HG03280 (cell line): ENCODE measurements around the gene PROSER3.

ENCODE experiments used
- ATAC-seq: cut with Tn5 transposase; IDR thresholded peaks from one replicate; pipeline ENCODE4 v1.9.1; 2021; ENCODE audit warnings: mild to moderate bottlenecking, moderate library complexity; ENCODE audit not compliant: unreplicated experiment

PROSER3 gene

DNA sequence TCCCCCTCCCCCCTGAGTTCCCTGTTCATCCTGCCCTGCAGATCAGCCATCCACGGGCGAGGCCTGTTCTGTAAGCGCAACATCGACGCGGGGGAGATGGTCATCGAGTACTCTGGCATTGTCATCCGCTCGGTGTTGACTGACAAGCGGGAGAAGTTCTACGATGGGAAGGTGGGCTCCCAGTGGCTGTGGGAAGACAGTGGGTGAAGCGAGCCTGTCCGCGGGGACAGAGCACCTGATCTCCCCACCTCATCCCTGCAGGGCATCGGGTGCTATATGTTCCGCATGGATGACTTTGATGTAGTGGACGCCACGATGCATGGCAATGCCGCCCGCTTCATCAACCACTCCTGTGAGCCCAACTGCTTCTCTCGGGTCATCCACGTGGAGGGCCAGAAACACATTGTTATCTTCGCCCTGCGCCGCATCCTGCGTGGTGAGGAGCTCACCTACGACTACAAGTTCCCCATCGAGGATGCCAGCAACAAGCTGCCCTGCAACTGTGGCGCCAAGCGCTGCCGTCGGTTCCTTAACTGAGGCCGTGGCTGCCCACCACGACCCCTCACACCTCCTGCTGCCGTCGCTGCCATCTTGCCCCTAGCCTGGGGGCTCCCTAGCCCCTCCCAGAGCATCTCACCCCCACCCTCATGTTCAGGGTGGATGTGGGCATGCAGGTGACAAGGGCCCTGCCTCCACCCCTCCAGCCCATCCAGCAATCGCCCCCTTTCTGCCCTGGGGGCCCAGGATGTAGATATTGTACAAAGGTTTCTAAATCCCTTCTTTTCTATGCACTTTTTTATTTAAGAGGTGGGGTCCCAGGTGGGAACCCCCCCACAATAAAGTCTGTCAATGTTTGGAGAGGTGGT lies 19.7 kb upstream of the PROSER3 start:
- ATAC-seq, result no peak

DNA sequence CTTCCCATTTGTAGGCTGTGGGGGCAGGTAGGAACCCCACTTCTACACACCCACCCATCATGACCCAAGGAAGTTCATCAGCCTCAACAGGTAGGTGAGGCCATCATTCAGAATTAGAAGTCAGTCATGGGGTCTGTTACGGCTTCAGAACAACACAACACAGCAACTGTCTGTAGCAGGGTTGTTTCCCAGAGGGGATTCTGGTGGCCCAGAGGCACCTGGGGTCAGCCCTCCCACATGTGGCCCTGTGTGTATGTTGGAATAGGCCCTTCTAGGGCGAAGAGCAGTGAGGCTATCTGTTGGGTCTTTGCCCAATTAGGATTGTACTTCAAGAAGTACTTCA lies 19.1 kb upstream of the PROSER3 start:
- no peak for ATAC-seq

DNA sequence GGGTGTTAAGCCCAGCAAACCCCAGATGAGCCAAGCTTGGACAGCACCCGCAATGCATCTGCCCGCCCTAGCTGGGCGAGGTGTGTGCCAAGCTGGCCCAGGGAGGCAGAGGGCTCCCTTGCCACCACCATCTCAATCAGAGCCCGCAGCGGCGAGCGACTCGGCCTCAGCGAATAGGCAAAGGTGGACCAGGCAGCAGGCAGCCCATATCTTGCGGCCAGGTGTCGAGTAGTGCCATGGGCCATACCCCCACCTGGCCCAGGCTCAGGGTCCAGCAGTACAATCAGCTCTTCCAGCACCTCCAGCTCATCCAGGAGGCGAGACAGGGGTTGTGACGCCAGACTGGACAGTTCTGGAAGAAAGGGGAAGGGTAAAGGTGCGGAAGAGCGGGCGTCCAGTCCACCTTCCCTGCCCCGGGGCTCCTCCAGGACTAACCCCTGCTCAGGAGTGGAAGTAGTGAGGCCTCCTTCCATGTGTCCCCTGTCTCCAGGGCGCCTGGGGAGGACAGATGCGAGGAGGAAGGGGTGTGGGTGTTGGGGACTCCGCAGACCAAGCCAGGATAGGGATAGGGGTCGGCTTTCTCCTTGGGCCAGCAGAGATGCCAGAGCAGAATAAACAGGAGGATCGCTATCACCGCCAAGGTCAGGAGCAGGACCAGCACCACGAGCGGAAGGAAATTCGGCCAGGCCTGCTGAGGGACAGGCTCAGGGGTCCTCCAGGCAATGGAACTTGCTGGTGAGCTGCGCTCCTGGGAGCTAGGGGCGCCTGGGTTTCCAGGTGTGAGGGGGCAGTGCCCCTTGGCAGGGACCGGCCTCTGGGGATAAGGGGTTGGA lies 18.5 kb upstream of the PROSER3 start:
- no peak for ATAC-seq

DNA sequence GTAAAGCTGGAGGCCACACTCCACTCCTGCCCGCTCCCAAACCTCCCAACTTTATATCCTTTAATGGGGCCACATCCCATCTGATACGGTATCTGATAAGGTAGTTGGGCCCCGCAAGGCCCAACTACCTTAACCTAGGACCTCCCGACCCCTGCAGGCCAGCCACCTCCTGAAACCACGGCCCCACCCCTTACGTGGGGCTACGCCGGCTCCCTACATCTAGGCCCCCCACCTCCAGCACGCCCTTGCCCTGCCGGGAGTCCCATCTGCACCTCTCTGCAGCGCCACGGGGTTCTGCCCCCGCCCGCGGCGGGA lies 17.9 kb upstream of the PROSER3 start:
- ATAC-seq, result peak; percentile 10

DNA sequence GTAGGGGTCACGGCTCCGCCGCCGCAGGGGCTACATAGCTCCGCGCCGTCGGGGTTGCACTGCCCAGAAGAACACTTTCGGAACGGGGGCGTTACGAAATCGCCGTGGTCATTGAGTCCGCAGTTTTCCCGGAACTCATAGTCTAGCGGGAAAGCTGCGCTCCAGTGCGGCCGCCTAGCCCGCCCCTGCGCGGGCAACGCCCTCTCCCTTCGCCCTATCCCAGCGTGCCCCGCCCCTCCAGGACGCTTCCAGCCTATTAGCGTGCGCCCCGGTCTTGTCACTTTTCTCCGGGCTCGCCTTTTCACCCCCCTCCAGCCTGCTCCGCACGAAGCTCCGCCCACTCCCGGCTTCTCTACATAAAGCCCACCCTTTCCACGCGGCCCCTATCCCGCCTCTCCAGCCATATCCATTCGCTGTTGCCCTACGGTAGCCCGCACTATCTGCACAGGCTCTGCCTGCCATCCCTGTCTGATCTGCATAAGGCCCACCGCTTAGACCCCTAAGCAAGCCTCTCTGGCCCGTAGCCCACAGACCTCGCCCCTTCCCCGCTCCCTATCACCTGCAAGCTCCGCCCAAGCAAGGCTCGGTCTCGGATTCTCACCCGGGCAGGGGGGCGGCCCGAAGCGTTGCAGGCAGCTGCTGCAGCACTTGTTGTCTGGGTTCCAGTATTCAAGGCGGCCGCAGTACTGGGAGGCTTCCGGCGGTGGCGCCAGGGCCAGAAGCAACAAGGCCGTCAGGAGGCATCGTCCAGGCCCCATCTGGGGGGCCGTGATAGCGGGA lies 17.4 kb upstream of the PROSER3 start:
- peak; percentile 58 for ATAC-seq

DNA sequence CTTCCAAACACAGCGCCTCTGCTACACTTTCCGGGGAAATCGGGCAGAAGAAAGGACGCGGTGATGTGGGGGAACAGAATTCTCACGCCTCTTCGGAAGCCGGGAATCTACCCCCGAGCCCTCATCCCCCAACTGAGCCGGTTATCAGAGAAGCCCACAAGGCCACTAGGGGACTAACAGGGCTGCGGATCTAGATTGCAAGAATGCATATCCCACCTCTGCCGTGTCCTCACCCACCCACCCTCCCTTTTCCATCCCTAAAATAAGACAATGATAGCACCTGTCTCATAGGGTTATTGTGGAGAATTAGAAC lies 16.8 kb upstream of the PROSER3 start:
- ATAC-seq, result no peak

DNA sequence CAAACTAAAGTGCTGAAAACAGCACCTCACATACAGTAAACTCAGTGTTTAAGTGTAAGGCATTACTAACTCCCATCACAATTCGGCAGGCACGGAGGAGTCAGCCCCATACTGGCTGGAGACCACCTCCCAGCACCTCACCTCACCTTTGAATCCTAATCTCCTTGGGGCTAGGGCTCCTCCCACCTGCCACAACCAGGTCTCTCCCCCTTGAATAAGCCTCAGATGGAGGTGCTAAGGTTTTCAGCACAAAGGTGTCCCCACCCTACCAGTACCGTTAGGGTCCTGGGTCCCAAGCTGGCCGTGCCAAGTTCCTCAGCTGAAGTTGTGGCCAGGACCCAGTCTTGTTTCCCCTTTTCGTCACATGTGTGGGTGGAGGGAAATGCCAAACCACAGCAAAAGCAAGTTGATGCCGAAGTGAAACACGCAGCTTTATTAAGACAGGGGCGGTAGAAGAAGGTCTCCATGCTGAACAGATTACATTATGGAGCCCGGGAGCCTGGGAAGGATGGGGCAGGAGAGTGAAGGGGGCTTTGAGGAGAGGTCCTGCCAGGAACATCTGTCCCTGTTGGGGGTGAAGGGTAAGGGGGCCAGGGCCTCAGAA lies 15.8 kb upstream of the PROSER3 start, which contains the start of gene IGFLR1:
IGFLR1 (minus strand) TSS at position 332 of the 604 bp plus-strand sequence. CDS start 1,272 bp downstream, outside the sequence.
- no peak for ATAC-seq

DNA sequence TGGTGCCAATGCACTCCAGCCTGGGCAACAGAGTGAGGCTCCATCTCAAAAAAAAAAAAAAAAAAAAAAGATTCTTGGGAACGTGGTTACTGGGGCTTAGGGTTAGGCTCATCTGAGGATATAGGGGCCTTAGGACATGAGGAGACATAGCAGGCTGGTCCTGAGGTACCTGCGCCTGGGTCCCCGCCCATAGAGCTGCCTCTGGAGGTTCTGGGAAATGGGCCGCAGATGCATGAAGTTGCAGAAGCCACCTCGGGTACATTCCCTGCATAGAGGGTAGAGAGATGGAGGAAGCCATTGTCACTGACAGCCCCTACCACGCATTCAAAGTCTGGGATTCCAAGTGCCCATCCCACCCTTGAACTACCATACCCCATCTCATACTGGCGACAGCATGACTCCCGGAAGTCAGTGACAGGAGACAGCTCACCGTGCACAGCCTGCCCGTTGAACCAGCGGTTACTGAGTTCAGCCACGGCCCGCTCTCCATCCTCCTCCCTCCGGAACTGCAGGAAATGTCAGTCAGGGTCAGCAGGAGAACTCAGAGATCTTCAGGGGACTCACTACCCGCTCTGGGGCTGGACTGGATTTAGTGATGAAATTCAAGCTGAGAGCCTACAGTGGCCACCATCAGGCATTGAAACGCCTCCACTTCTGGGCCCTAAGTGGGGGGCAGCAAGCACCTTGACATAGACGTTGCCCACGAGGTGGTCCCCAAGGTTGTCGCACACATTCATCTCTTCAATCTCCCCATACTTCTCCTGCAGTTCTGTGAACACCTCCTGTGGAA lies 14.1 kb upstream of the PROSER3 start:
- ATAC-seq, result no peak

DNA sequence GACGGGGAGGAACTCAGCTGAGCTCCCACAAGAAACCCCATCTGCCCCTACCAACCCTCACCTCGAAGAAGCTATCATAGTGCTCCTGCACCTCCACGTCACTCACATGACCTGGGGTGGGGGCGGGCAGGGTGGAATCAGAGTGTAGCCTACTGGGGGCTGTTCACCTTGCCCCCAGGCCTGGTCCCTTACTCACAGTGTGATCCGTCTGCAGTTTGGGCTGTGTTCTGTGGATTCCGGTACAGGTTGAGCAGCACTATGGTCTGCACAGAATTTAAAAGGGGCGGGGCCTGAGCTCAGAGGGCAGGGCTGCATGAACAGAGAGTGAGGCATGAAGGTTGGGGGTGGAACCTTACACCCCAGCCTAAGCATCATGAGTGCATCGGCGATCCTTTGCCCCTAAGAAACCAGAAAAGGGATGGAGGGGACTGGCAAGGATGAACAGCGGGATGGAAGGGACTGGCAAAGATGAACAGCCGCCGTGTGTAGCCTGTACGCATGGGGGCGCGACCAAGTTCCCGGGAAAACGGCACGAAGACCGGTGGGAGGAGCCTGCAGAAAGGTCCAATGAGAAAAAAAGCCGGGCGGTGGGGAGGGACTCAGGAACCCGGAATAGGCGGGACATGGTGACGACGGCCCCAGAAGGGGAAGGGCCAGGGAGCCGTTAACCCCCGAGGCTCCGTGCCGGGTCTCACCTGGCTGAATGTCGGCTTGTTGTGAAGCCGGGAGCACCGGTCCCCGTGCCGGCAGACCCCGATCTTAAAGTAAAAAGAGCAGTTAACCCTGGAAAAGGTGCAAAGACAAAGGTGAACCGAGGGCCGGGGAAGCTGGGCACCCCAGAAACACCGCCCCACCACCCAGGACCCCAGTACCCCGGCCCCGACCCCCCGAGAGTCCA lies 13.3 kb upstream of the PROSER3 start:
- peak; percentile 34 for ATAC-seq

DNA sequence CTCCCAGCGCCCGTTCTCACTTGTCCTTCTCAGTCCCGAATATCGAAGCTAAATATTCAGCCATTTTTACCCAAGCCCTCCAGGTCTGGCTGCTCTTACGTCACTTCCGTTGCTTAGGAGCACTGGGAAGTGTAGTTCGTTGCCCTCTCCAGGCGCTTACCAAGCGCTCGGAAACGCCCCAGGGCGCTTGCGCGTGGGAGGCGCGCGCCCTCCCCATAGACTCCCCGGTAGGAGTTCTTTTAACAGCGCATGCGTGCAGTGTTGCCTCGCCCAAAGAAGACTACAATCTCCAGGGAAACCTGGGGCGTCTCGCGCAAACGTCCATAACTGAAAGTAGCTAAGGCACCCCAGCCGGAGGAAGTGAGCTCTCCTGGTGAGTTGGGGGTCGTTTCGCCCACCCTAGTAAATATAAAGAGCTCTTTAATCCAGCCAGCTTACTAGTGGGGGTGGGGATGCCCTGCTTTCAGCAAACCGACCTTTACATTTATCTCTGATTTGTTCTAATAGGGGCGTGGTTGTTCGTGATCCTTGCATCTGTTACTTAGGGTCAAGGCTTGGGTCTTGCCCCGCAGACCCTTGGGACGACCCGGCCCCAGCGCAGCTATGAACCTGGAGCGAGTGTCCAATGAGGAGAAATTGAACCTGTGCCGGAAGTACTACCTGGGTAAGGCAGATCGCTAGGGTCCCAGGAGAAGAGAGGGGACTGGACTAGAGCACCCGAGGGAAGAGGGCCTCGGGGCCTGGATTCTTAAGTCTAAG lies 12.5 kb upstream of the PROSER3 start, which contains the start of the genes PSENEN and U2AF1L4:
PSENEN (plus strand) TSS at position 324 of the 759 bp plus-strand sequence; CDS start at position 604, 280 bp downstream.
U2AF1L4 (minus strand) TSS at position 91 of the 759 bp plus-strand sequence; CDS start at position 64, 27 bp downstream.
- peak; percentile 40 for ATAC-seq

DNA sequence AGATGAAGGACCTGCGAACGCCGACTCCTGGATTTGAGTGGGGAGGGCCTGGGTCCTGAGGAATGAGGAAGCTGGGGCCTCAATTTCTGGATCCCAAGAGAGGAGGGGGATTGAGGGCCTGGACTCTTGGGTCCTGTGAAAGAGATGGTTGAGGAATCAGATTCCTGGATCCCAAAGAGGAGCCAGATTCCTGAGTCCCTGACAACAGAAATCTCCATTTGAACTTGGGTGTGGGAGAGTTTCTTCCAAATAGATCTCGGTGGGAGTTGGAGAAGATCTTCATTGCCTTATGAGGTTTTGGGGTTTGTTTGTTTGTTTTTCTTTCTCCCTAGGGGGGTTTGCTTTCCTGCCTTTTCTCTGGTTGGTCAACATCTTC lies 11.9 kb upstream of the PROSER3 start:
- ATAC-seq, result no peak

DNA sequence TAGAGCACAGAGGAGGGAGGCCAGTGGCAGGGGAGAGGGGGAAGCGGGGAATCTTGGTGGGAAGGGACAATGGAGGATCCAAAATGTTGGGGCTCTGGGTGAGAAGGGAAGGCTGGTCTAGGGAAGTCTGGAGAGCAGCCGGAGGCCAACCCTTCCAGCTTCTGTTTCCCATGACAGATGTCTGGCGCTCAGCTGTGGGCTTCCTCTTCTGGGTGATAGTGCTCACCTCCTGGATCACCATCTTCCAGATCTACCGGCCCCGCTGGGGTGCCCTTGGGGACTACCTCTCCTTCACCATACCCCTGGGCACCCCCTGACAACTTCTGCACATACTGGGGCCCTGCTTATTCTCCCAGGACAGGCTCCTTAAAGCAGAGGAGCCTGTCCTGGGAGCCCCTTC lies 11.4 kb upstream of the PROSER3 start:
- no peak for ATAC-seq

DNA sequence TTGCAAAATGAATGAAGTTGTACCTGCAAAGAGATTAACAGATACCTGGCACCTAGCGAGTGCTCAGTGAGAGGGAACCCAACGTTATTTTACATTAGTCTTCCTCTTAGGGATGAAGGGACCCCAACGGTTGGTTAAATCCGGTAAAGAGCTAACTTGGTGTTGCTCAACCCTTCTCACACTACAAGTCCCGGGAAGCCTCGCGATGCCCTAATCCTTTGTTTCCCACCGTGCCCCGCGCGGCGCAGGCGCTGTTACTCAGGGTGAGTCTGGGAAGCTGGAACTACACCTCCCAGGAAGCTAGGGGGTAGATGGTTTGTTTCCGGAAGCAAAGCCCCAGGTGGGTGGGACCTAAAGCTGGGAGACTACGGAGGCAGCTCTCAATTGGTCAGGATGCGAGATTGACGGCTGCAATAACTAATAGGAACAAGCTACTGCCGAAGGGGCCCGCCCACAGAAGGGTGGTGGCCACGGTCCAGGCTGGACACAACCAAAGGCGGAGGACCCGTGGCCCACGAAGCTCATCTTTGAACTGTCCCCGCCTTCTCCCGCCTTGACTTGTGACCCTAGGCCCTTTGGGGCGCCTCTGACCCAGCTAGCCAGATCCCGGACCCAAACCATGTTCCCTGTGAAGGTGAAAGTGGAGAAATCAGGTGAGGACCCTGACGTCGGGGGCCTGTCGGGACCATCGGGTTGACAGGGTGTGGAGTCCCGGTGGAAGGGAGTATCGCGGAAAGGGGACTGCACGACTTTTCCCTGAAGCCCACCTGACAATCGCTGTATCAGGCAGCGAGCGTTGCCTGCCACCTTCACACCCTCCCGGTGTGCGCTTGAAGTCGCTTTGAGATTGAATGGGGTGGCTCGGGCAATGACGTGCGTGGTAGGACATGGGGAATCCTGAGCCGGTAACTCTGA lies 9.6 kb upstream of the PROSER3 start, which contains the start of gene LIN37:
LIN37 (plus strand) TSS at position 471 of the 915 bp plus-strand sequence; CDS start at position 620, 149 bp downstream.
- ATAC-seq, result peak; percentile 67

DNA sequence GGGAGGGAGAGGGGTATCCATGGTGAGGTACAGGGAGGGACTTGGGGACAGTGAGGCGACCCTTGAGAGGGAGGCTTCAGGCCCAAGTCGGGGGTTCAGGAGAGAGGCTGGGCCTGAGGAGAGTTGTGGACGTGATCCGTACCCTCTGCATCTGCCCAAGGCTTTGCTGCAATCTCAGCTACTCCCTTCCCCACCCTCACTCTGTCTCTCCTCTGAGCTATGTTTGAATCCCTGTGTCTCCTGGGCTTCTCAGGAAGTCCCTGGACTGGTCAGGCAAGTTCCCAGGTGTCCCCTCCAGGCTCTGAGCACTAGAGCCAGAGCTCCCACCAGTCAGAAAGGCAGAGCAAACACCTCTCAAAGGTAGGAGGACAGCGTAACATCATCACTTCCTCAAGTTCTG lies 7.8 kb upstream of the PROSER3 start:
- no peak for ATAC-seq

DNA sequence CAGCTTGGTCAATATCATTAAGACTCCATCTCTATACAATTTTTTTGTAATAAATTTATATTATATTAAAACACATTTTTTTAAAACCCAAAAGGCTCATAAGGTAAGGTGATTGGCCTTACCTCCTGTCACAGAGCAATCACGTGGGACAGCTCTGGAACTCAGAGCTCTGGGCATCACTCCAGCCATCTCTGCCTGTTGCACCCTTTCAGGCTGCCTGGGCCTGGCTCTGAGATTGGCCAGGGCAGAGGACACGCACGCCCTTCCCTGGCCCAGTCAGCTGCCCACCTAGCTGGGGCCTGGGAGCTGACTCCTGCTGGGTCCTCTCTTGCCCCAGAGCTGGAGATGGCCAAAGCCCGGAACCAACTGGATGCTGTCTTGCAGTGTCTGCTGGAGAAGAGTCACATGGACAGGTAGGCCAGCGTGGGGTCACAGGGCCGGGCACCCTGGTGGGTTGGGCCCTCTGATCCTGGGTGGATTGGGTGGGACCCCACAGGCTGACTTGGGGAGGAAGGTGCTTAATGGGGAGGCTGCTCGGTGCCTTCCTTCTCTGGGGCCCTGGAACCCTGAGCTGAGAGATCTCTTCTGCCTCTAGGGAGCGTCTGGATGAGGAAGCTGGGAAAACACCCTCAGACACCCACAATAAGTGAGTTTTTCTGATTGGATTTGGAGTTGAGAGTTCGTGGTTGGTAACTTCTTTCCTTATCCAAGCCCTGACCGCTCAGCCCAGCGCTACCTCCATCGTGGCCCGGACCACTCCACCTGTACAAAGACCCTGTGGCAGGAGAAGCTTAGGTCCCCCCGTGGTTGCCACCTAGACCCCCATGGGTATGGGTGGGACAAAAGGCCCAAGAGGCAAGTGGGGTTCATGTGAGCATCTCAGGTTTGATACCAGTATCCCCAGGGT lies 5.9 kb upstream of the PROSER3 start:
- ATAC-seq, result no peak

DNA sequence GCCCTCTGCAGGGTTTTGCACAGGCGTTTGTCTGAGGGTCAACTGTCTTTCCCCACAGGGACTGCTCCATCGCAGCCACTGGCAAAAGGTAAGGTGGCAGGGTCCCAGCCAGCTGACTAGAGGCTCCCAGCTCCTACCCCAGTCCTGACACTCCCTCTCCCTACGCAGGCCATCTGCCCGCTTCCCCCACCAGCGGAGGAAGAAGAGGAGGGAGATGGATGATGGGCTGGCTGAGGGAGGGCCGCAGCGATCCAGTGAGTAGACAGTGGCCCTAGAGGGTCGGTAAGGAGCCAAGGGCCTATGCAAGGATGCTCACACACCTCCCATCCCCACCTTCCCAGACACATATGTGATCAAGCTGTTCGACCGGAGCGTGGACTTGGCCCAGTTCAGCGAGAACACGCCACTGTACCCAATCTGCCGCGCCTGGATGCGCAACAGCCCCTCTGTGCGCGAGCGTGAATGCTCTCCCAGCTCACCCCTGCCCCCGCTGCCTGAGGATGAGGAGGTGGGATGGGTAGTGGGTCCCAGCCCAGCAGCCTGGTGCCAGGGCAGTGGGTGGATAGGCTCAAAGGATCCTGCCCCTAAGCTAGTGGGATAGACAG lies 5.1 kb upstream of the PROSER3 start:
- ATAC-seq, result no peak
